ENCODE data around the gene ARL5C. TPM values are rescaled to one million over a fixed set of nuclear protein-coding genes. Genes with fewer than 3 reads are reported as not detected.
A peak's percentile ranks its signal among the peaks of the same experiment; 100 is the strongest.

Gene ARL5C
- total and polyA plus RNA-seq, 4 experiments from 2014 or later = not detected

DNA sequence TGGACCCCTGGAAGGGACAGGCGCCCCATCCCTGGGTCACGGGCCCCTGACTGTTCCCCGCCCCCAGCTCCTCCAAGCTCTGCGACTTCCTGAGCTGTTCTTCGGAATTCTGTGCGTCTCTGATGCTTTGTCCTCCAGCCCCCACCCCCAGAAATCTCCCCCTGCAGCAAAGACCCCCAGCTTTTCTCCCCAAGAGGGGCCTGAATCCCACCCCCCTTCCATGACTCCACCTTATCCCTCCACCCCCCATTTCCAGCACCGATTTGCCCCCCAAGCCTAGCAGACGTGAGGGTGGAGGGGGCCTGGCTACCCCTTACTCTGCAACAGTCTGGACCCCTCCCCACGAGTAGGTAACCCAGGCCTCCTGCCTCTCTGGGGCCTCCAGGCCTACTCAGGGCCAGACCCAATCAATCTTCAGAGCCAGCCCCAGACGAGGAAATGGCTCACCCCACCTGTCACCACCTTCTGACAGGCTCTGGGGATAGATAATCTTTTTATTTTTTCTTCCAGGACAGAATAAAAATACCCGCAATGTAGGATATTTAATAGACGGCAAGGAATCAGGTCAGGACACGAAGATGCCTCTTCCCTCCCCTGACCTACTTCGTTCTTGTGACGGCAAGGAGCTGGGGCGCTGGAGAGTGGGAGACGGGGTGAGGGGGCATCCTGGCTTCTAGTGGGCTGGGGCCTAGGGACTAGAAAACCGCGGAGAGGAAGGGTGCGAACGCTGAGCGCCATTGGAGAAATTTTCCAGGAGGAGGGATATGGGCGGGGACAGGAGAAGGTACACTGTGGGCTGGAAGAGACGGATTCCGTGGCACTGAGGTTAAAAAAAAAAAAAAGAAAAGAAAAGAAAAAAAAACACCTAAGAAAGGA lies 13.8 kb downstream of the ARL5C start:
- H3K27me3 Mint-ChIP-seq = peaks cover 3 to 18% of the 10 kb centered on the region in 2 donors
- peaks cover 0 to 21% of the 10 kb centered on the region in 2 donors for H3K36me3 Mint-ChIP-seq
- POLR2A ChIA-PET (ENCODE audit: partially characterized antibody) = interaction anchor here (0.6 to 5.3 kb wide), 31 partner anchors 13 to 447 kb away, joined by 3 to 76 read pairs (median 7); partner anchors contain the start of genes ARL5C, FBXL20, FBXO47 and LASP1
- Histone ChIP-seq H3K27me3 (ENCODE audit: insufficient read depth, low read length) (no peaks in the 10 kb centered on the region), H3K4me1 (ENCODE audit: insufficient read depth, low read length) (peaks cover 33% of the 10 kb centered on the region), H3K4me3 (ENCODE audit: low read length in 2 of 2) (peak overlapping the region; percentile 0 to 98), H3K36me3 (ENCODE audit: insufficient read depth, low read length) (no peaks in the 10 kb centered on the region), H3K9me3 (ENCODE audit: control insufficient read depth in 1 of 2, low read length in 2 of 2) (no peaks in the 10 kb centered on the region), H3K27ac (ENCODE audit: low read depth, low read length) (peak overlapping the region; percentile 66)
- CTCF ChIA-PET (ENCODE audit: partially characterized antibody) = interaction anchor here (0.6 to 7.5 kb wide), 42 partner anchors 7 to 327 kb away, joined by 3 to 289 read pairs (median 8); partner anchors contain the start of genes CWC25, FBXO47, LASP1 and LASP1NB
- peaks cover 28 to 62% (median 43%) of the 10 kb centered on the region in 4 donors for H3K4me1 Mint-ChIP-seq
- peak overlapping the region; percentile 96 to 100 (median 99) for H3K4me3 Mint-ChIP-seq
- peak; percentile 12 to 73 (median 28) for DNase-seq
- peak overlapping the region; percentile 93 to 100 (median 98) for H3K27ac Mint-ChIP-seq
- intact Hi-C loops (cut with micrococcal nuclease) = loop anchor here (2.0 to 5.0 kb wide), 7 partner anchors 87 to 475 kb away; partner anchors contain the start of genes CWC25, FBXO47, LASP1NB and PSMB3
- H3K9me3 Mint-ChIP-seq = peaks cover 0 to 24% (median 5%) of the 10 kb centered on the region in 8 donors

DNA sequence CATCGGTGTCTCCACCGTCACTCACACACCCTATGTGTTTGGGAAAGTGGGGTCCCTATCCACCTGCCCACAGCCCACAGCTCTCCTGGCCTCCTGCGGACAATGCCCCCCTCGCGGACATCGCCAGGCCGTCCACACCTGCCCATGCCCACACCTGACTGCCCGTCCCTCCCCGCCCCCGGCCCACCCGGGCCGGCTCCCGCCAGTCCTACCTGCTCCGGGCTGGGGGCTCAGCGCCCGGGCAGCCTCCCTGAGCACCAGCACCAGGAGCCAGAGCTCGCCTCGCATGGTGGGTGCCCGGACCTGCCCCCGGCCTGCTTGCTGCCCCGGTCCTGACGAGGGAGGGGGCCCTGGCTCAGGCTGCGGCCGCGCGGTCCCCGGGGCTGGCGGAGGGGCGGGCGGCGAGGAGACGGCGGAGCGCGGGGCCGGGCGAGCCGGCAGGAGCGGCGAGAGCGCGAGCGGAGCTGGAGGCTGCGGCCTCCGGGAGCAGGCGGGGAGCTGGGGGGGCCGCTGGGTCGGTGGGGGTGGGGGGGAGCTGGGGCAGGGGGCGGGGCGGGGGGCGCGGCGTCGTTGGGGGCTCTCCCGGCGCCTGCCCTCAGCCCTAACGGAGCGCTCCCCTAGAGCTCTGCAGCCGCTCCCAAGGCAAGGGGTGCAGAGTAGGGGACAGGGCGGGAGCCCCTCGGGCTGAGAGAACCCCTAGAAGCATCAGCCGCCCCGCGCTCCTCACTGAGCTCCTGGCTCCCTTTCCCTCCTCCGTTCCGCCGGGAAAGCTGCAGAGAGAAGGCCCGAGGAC lies 14.6 kb downstream of the ARL5C start, which contains the start of gene PLXDC1:
Gene PLXDC1, minus strand, starts transcription at position 488 of the 793 bp plus-strand sequence. Its CDS starts 200 bp downstream, at position 288.
- Histone ChIP-seq H3K36me3 (ENCODE audit: insufficient read depth, low read length) (no peaks in the 10 kb centered on the region), H3K4me3 (ENCODE audit: low read length in 2 of 2) (peak within 1 kb of the TSS; percentile 0 to 98), H3K9me3 (ENCODE audit: control insufficient read depth in 1 of 2, low read length in 2 of 2) (no peaks in the 10 kb centered on the region), H3K27me3 (ENCODE audit: insufficient read depth, low read length) (no peaks in the 10 kb centered on the region), H3K4me1 (ENCODE audit: insufficient read depth, low read length) (peaks cover 33% of the 10 kb centered on the region), H3K27ac (ENCODE audit: low read depth, low read length) (peak within 1 kb of the TSS; percentile 66)
- Mint-ChIP-seq H3K27ac (peak within 1 kb of the TSS; percentile 93 to 100 (median 98)), H3K27me3 (peaks cover 3 to 18% of the 10 kb centered on the region in 2 donors), H3K9me3 (peaks cover 0 to 24% (median 5%) of the 10 kb centered on the region in 8 donors), H3K36me3 (peaks cover 0 to 21% of the 10 kb centered on the region in 2 donors), H3K4me1 (peaks cover 28 to 62% (median 43%) of the 10 kb centered on the region in 4 donors), H3K4me3 (peak within 1 kb of the TSS; percentile 96 to 100 (median 99))
- ChIA-PET CTCF (ENCODE audit: partially characterized antibody) (interaction anchor here (0.7 to 7.5 kb wide), 17 partner anchors 13 to 284 kb away, joined by 3 to 289 read pairs (median 8); partner anchors contain the start of gene LASP1NB), POLR2A (ENCODE audit: partially characterized antibody) (interaction anchor here (0.6 to 5.3 kb wide), 15 partner anchors 12 to 824 kb away, joined by 3 to 76 read pairs (median 5); partner anchors contain the start of genes LASP1, RPL19 and RPL23)
- intact Hi-C loops (cut with micrococcal nuclease) = loop anchor here (5.0 kb wide), 3 partner anchors 184 to 474 kb away; partner anchors contain the start of genes FBXO47 and RPL23
- DNase-seq = peak in 1 of 5 donors; percentile 26

DNA sequence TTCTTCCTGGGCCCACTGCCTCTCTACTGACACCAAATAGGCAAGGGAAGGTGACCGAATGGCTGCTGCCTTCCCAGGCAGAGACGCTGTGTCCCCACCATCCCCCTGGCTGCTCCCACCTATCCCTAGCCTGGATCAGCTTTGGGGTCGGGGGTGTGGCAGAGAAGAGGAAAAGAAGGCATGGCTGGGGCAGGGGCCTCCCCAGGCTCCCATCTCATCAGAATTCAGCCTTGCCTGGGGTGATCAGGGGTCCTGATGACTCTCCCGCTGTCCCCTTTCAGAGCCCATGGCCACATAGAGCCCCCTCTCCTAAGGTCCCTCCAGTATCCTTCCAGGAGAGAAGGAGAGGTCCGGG lies 15.2 kb downstream of the ARL5C start:
- Mint-ChIP-seq H3K27ac (peak overlapping the region in 4 of 7 donors; percentile 56 to 88 (median 68)), H3K4me3 (peak overlapping the region; percentile 80 to 85 (median 83)), H3K27me3 (peaks cover 3 to 18% of the 10 kb centered on the region in 2 donors), H3K9me3 (peaks cover 0 to 24% (median 5%) of the 10 kb centered on the region in 8 donors), H3K36me3 (peaks cover 0 to 21% of the 10 kb centered on the region in 2 donors), H3K4me1 (peaks cover 28 to 62% (median 43%) of the 10 kb centered on the region in 4 donors)
- Histone ChIP-seq H3K4me1 (ENCODE audit: insufficient read depth, low read length) (peaks cover 33% of the 10 kb centered on the region), H3K4me3 (ENCODE audit: low read length in 2 of 2) (no peak overlapping the region), H3K36me3 (ENCODE audit: insufficient read depth, low read length) (no peaks in the 10 kb centered on the region), H3K9me3 (ENCODE audit: control insufficient read depth in 1 of 2, low read length in 2 of 2) (no peaks in the 10 kb centered on the region), H3K27me3 (ENCODE audit: insufficient read depth, low read length) (no peaks in the 10 kb centered on the region), H3K27ac (ENCODE audit: low read depth, low read length) (no peak overlapping the region)
- CTCF ChIA-PET (ENCODE audit: partially characterized antibody) = interaction anchor here (1.0 to 7.5 kb wide), 10 partner anchors 14 to 283 kb away, joined by 3 to 289 read pairs (median 29); partner anchors contain the start of gene LASP1NB
- intact Hi-C loops (cut with micrococcal nuclease) = loop anchor here (5.0 kb wide), 3 partner anchors 183 to 473 kb away; partner anchors contain the start of genes FBXO47 and RPL23
- POLR2A ChIA-PET (ENCODE audit: partially characterized antibody) = interaction anchor here (1.2 to 5.3 kb wide), 5 partner anchors 14 to 297 kb away, joined by 4 to 76 read pairs (median 6); partner anchors contain the start of genes LASP1 and RPL23
- DNase-seq = no peak

DNA sequence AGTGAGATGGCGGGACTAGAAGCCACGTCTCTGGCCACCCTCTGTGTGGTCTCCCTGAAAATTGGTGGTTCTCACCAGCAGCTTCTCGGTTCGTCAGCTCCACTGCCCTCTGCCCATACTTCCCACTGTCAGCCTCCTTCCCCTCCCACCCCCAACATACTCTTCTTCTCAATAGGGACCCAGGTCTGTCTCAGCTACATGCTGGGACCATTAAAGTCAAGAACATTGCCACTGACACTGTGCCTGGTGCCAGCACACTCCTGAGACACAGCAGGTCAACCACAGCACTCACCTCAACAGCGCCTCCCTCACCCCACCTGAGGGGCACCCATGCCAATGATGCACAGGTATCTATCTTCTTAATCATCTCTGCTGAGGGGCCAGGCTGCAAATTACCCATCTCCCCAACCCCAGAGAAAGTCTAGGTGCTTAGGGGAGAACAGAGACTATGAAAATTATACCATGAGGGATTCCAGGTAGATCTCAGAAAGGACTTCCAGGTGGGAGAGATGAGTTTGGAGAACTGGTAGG lies 15.8 kb downstream of the ARL5C start:
- peak overlapping the region in 5 of 7 donors; percentile 44 to 72 (median 69) for H3K27ac Mint-ChIP-seq
- peak overlapping the region; percentile 66 to 85 (median 83) for H3K4me3 Mint-ChIP-seq
- intact Hi-C loops (cut with micrococcal nuclease) = loop anchor here (5.0 kb wide), 3 partner anchors 183 to 473 kb away; partner anchors contain the start of genes FBXO47 and RPL23
- ChIA-PET POLR2A (ENCODE audit: partially characterized antibody) (interaction anchor here (1.7 to 5.3 kb wide), 2 partner anchors 58 to 296 kb away, joined by 6 to 76 read pairs; partner anchors contain the start of gene RPL23), CTCF (ENCODE audit: partially characterized antibody) (interaction anchor here (4.6 to 7.5 kb wide), 2 partner anchors 79 to 168 kb away, joined by 47 to 289 read pairs; no protein-coding TSS in a partner anchor)
- peaks cover 0 to 21% of the 10 kb centered on the region in 2 donors for H3K36me3 Mint-ChIP-seq
- no peaks in the 10 kb centered on the region for H3K9me3 ChIP-seq (ENCODE audit: control insufficient read depth in 1 of 2, low read length in 2 of 2)
- H3K4me3 ChIP-seq (ENCODE audit: low read length in 2 of 2) = no peak overlapping the region
- no peaks in the 10 kb centered on the region for H3K36me3 ChIP-seq (ENCODE audit: insufficient read depth, low read length)
- H3K9me3 Mint-ChIP-seq = peaks cover 0 to 24% (median 5%) of the 10 kb centered on the region in 8 donors
- no peaks in the 10 kb centered on the region for H3K27me3 ChIP-seq (ENCODE audit: insufficient read depth, low read length)
- no peak for DNase-seq
- H3K4me1 ChIP-seq (ENCODE audit: insufficient read depth, low read length) = peaks cover 33% of the 10 kb centered on the region
- H3K27ac ChIP-seq (ENCODE audit: low read depth, low read length) = no peak overlapping the region
- peaks cover 3 to 18% of the 10 kb centered on the region in 2 donors for H3K27me3 Mint-ChIP-seq
- peaks cover 31 to 66% (median 43%) of the 10 kb centered on the region in 4 donors for H3K4me1 Mint-ChIP-seq

DNA sequence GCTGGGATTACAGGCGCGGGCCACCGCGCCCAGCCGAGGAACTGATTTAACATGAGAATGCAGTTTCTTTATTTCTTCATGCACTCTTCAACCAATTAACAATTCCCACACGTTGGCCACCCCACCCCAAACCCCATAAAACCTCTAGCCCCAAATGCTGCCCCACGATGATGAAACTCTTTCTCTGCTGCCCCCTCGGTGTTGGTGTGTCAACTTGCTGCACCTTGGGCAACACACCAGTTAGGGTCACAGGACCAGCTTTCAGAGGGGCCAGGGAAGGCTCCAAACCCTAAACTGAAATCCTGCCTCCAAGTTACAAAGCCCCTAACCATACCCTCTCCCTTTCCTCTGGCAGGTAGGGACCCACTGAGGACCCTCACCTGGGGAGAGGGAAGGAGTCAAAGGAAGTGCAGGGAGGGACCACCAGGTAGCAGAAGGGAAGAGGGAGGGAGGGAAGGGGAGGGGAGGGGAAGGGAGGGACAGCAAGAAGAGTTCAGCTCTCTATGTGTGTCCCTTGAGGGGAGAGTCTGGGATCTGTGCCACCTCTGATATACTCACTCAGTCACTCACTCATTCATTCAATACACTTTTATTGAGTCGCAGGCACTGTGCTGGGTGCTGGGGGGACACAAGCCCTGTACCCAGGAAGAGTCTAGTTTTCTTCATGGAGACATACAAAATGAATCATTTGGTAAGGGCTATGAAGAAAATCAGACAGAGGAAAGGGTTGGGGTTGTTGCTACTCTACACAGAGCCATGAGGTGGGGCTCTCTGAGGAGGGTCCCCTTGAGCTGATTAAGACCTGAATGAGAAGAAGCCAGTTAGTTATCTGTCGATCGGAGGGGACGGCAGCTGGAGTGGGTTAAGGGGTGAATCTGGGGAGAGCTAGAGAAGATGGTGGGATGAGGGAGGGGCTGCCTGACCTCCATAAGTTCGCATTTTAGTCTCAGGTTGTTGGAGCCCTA lies 18.5 kb downstream of the ARL5C start:
- peak overlapping the region in 1 of 8 donors; percentile 46 for H3K4me3 Mint-ChIP-seq
- POLR2A ChIA-PET (ENCODE audit: partially characterized antibody) = interaction anchor here (1.5 kb wide), 1 partner anchor 91 kb away, joined by 5 read pairs; no protein-coding TSS in a partner anchor
- peaks cover 16 to 41% (median 28%) of the 10 kb centered on the region in 4 donors for H3K4me1 Mint-ChIP-seq

More for the DNA sequence above, 18.5 kb downstream of the ARL5C start:
- no peak overlapping the region for H3K4me3 ChIP-seq (ENCODE audit: low read length in 2 of 2)
- no peaks in the 10 kb centered on the region for H3K27me3 ChIP-seq (ENCODE audit: insufficient read depth, low read length)
- no peaks in the 10 kb centered on the region for H3K36me3 Mint-ChIP-seq
- no peaks in the 10 kb centered on the region for H3K9me3 ChIP-seq (ENCODE audit: control insufficient read depth in 1 of 2, low read length in 2 of 2)
- peak overlapping the region in 1 of 7 donors; percentile 64 for H3K27ac Mint-ChIP-seq
- no peaks in the 10 kb centered on the region for H3K9me3 Mint-ChIP-seq
- no peak overlapping the region for H3K27ac ChIP-seq (ENCODE audit: low read depth, low read length)
- H3K36me3 ChIP-seq (ENCODE audit: insufficient read depth, low read length) = no peaks in the 10 kb centered on the region
- intact Hi-C loops (cut with micrococcal nuclease) = no loop called here
- peaks cover 21% of the 10 kb centered on the region for H3K4me1 ChIP-seq (ENCODE audit: insufficient read depth, low read length)
- CTCF ChIA-PET (ENCODE audit: partially characterized antibody) = interaction anchor here (0.7 to 7.5 kb wide), 7 partner anchors 11 to 224 kb away, joined by 3 to 289 read pairs (median 3); no protein-coding TSS in a partner anchor
- DNase-seq = no peak
- H3K27me3 Mint-ChIP-seq = no peaks in the 10 kb centered on the region

Measured in CD4-positive, alpha-beta memory T cell (primary cell).